Ishikawa (cell line): ENCODE results near the gene IRAK4.

Experiments
- REST ChIP-seq: IDR thresholded peaks from 2 replicates; pipeline ENCODE4 v1.6.1; 2012; ENCODE audit warnings: low read depth, mild to moderate bottlenecking
- TAF1 ChIP-seq: IDR thresholded peaks from 2 replicates; pipeline ENCODE4 v1.6.1; 2012; ENCODE audit warnings: low read depth, mild to moderate bottlenecking
- ZBTB7A ChIP-seq: IDR thresholded peaks from 2 replicates; pipeline ENCODE4 v1.6.1; 2012; ENCODE audit warnings: low read depth

GRCh38 chr12:43812057-43812456 lies 53.3 kb downstream of the IRAK4 start:
- no peak for TF ChIP-seq REST
- TF ChIP-seq TAF1, result no peak
- TF ChIP-seq ZBTB7A, result no peak
